DOHH2 (cell line): Measurements from ENCODE around the gene LGALS3.

Experiments
- H3F3A ChIP-seq: fragments of 200-600 bp; sonication (generic), shearing (Covaris generic); 2 replicates; pipeline ENCODE4 v1.6.0; 2016; ENCODE audit warnings: antibody characterized with exemption, mild to moderate bottlenecking; ENCODE audit not compliant: control insufficient read depth, insufficient read depth
- H3K27ac ChIP-seq: fragments of 200-600 bp; sonication (generic); 2 replicates; pipeline ENCODE4 v1.5.1; 2014; ENCODE audit warnings: low read depth, mild to moderate bottlenecking, low read length, moderate library complexity
- H3K27me3 ChIP-seq: fragments of 200-600 bp; sonication (generic); 2 replicates; pipeline ENCODE4 v1.6.1; 2014; ENCODE audit warnings: mild to moderate bottlenecking, low read length, mixed read lengths; ENCODE audit not compliant: control insufficient read depth
- H3K36me3 ChIP-seq: fragments of 200-600 bp; sonication (generic); 2 replicates; pipeline ENCODE4 v1.6.1; 2014; ENCODE audit warnings: mild to moderate bottlenecking, low read length, moderate library complexity, mixed read lengths; ENCODE audit not compliant: control insufficient read depth
- H3K4me1 ChIP-seq: fragments of 200-600 bp; sonication (generic); 2 replicates; pipeline ENCODE4 v1.6.1; 2014; ENCODE audit warnings: mild to moderate bottlenecking, low read length, mixed read lengths; ENCODE audit not compliant: control insufficient read depth
- H3K4me2 ChIP-seq: fragments of 200-600 bp; sonication (generic); 2 replicates; pipeline ENCODE4 v1.6.0; 2014; ENCODE audit warnings: mild to moderate bottlenecking, low read length, moderate library complexity
- H3K4me3 ChIP-seq: fragments of 200-600 bp; sonication (generic); 2 replicates; pipeline ENCODE4 v1.5.1; 2014; ENCODE audit warnings: mild to moderate bottlenecking, low read length, mixed read lengths
- H3K79me2 ChIP-seq: fragments of 200-600 bp; sonication (generic); 2 replicates; pipeline ENCODE4 v1.6.1; 2014; ENCODE audit warnings: mild to moderate bottlenecking, low read length, mixed read lengths; ENCODE audit not compliant: control insufficient read depth
- H3K9me2 ChIP-seq: fragments of 200-600 bp; sonication (generic); replicated peaks from 2 replicates; pipeline ENCODE4 v1.6.1; 2014; ENCODE audit warnings: mild to moderate bottlenecking, low read length, mixed read lengths; ENCODE audit not compliant: control insufficient read depth
- H3K9me3 ChIP-seq: fragments of 200-600 bp; sonication (generic); 2 replicates; pipeline ENCODE4 v1.6.1; 2014; ENCODE audit warnings: antibody characterized with exemption, low read length, mixed read lengths; ENCODE audit not compliant: control insufficient read depth, insufficient read depth
- H4K20me1 ChIP-seq: fragments of 200-600 bp; sonication (generic); 2 replicates; pipeline ENCODE4 v1.6.0; 2014; ENCODE audit warnings: low read depth, mild to moderate bottlenecking, antibody characterized with exemption, low read length, moderate library complexity; ENCODE audit not compliant: control insufficient read depth, insufficient read depth
- EZH2phosphoT487 ChIP-seq: fragments of 200-600 bp; sonication (generic); IDR thresholded peaks from 2 replicates; pipeline ENCODE4 v1.6.1; 2017; ENCODE audit warnings: borderline replicate concordance, mild to moderate bottlenecking, antibody characterized with exemption, low read length, moderate library complexity, mixed read lengths
- TF ChIP-seq, protein P1 (sequence below): fragments of 200-600 bp; sonication (generic); IDR thresholded peaks from one replicate; pipeline ENCODE4 v1.5.1; 2014; ENCODE audit warnings: antibody characterized with exemption, mild to moderate bottlenecking, low read depth, low read length; ENCODE audit not compliant: poor library complexity, severe bottlenecking

The LGALS3 gene

DNA sequence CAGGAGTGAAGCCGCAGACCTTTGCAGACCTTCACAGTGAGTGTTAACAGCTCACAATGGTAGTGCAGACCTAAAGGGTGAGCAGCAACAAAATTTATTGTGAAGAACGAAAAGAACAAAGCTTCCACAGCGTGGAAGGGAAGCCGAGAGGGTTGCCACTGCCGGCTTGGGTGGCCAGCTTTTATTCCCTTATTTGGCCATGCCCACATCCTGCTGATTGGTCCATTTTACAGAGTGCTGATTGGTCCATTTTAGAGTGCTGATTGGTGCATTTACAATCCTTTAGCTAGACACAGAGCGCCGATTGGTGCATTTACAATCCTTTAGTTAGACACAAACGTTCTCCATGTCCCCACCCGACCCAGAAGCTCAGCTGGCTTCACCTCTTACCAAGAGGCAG lies 42.1 kb upstream of the LGALS3 start:
- Histone ChIP-seq H3K4me2 (no peak overlapping the region), H4K20me1 (no peaks in the 10 kb centered on the region), H3K79me2 (no peaks in the 10 kb centered on the region), H3F3A (no peaks in the 10 kb centered on the region), H3K27ac (no peak overlapping the region), H3K4me1 (peaks cover 6% of the 10 kb centered on the region), H3K36me3 (no peaks in the 10 kb centered on the region), H3K9me2 (no peaks in the 10 kb centered on the region), H3K4me3 (no peak overlapping the region), H3K9me3 (no peaks in the 10 kb centered on the region), H3K27me3 (no peaks in the 10 kb centered on the region)
- TF ChIP-seq, protein P1, sequence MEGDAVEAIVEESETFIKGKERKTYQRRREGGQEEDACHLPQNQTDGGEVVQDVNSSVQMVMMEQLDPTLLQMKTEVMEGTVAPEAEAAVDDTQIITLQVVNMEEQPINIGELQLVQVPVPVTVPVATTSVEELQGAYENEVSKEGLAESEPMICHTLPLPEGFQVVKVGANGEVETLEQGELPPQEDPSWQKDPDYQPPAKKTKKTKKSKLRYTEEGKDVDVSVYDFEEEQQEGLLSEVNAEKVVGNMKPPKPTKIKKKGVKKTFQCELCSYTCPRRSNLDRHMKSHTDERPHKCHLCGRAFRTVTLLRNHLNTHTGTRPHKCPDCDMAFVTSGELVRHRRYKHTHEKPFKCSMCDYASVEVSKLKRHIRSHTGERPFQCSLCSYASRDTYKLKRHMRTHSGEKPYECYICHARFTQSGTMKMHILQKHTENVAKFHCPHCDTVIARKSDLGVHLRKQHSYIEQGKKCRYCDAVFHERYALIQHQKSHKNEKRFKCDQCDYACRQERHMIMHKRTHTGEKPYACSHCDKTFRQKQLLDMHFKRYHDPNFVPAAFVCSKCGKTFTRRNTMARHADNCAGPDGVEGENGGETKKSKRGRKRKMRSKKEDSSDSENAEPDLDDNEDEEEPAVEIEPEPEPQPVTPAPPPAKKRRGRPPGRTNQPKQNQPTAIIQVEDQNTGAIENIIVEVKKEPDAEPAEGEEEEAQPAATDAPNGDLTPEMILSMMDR = no peak
- TF ChIP-seq EZH2phosphoT487 = no peak

DNA sequence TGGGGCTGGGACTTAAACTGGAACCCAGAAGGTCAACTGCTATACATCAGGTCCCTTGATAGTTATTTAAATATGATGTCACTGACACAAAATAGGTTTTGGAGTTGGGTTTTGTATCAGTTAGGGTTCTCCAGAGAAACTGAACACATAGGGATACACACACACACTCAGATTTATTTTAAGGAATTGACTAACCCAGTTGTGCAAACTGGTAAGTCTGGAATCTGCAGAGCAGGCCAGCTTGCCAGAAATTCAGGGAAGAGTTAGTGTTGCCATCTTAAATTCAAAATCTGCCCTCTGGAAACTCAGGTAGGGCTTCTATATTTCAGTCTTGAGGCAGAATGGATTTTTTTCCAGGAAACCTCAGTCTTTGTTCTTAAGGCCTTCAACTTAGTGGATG lies 40.7 kb upstream of the LGALS3 start:
- H3K79me2 ChIP-seq = no peaks in the 10 kb centered on the region
- H3K9me2 ChIP-seq = no peaks in the 10 kb centered on the region
- H3K27ac ChIP-seq = no peak overlapping the region
- no peak overlapping the region for H3K4me2 ChIP-seq
- no peaks in the 10 kb centered on the region for H3K36me3 ChIP-seq
- no peaks in the 10 kb centered on the region for H4K20me1 ChIP-seq
- no peaks in the 10 kb centered on the region for H3K9me3 ChIP-seq
- H3K27me3 ChIP-seq = no peaks in the 10 kb centered on the region
- no peak overlapping the region for H3K4me3 ChIP-seq
- peaks cover 6% of the 10 kb centered on the region for H3K4me1 ChIP-seq
- no peak for TF ChIP-seq EZH2phosphoT487
- TF ChIP-seq, protein P1 = no peak
- no peaks in the 10 kb centered on the region for H3F3A ChIP-seq

DNA sequence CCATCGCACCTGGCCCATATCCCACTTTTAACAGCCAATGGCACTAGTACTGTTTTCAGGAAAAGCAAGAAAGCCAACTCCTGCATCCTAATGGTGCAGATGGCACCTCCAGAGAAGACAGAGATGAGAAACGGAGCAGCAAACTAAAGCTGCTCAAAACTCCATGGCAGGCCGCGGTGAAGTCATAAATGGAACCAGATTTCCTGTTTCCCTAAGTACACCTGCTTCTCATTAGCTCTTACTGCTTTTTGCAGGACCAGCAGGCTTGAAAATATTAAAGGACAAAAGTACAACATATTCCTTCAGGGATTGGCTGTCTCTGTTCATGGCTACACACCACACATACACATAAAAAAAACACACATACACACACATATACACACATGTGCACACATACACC lies 36.7 kb upstream of the LGALS3 start:
- H3K4me2 ChIP-seq = no peak overlapping the region
- H3K4me1 ChIP-seq = peaks cover 6% of the 10 kb centered on the region
- H3K9me3 ChIP-seq = no peaks in the 10 kb centered on the region
- no peaks in the 10 kb centered on the region for H3K27me3 ChIP-seq
- no peaks in the 10 kb centered on the region for H4K20me1 ChIP-seq
- H3K9me2 ChIP-seq = no peaks in the 10 kb centered on the region
- no peaks in the 10 kb centered on the region for H3K79me2 ChIP-seq
- H3K27ac ChIP-seq = no peak overlapping the region
- H3K36me3 ChIP-seq = no peaks in the 10 kb centered on the region
- no peak overlapping the region for H3K4me3 ChIP-seq
- H3F3A ChIP-seq = no peaks in the 10 kb centered on the region
- TF ChIP-seq EZH2phosphoT487 = no peak
- TF ChIP-seq, protein P1 = no peak
